ENCODE measurements around the gene CLN3.

CLN3 gene

DNA sequence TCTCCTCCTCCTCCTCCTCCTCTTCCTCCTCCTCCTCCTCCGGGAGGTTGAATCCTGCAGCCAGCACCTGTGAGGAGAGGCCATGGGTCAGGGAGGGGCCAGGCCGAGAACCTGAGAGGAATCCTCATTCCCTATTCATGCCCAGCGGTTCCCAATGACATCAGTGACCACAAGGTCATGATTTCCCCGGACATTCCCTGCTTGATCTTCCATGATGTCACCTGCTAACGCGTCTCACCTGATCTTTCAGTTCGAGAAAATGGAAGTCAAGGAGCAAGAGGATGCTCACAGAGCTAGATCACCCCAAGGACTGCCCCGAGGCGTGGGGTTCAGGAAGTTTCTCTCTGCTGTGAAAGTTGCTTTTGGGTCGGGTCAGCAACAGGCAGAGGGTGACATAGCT lies 8.0 kb upstream of the CLN3 start:
- no peak overlapping the region for H3K27ac ChIP-seq

GRCh38 chr16:28498666-28499381 lies 7.0 kb upstream of the CLN3 start:
- H3K27ac ChIP-seq, result no peak overlapping the region
- TF ChIP-seq CTCF (conservative IDR thresholded peaks at IDR 0.05), result no peak

More for the DNA sequence above, 8.0 kb upstream of the CLN3 start:
- no peak for TF ChIP-seq CTCF (conservative IDR thresholded peaks at IDR 0.05)

- no peak overlapping the region for H3K27ac ChIP-seq
- TF ChIP-seq CTCF (conservative IDR thresholded peaks at IDR 0.05), result no peak
Measured at GRCh38 chr16:28497861-28498599, 6.2 kb upstream of the CLN3 start.

DNA sequence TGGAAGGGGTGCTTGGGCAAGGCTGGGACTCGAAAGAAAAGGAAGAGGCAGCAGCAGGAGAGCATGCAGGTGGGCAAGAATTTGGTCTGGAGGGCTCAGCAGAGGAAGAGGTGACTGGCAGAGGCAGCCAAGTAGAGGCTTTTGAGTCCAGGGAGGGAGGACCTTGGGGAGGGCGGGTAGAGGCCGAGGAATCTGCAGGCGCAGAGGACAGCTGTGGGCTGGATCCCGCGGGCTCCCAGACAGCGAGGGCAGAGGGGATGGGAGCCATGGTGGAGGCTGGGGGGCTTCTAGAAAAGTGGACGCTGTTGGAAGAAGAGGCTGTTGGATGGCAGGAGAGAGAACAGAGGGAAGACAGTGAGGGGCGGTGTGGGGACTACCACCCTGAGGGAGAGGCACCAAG lies 5.5 kb upstream of the CLN3 start:
- H3K27ac ChIP-seq, result no peak overlapping the region
- TF ChIP-seq CTCF (conservative IDR thresholded peaks at IDR 0.05), result no peak

- no peak for TF ChIP-seq CTCF (conservative IDR thresholded peaks at IDR 0.05)
- H3K27ac ChIP-seq, result no peak overlapping the region
Measured at GRCh38 chr16:28496844-28497243, 5.0 kb upstream of the CLN3 start.

- no peak for TF ChIP-seq CTCF (conservative IDR thresholded peaks at IDR 0.05)
- H3K27ac ChIP-seq, result no peak overlapping the region
Measured at GRCh38 chr16:28495795-28496749, 4.2 kb upstream of the CLN3 start.

All from VCaP (cell line).